HPDE6-E6E7 (cell line): Measurements from ENCODE around the gene CPM.

Experiments used
- DNase-seq: peaks from one replicate; pipeline ENCODE4 v3.0.0; 2011; ENCODE audit warnings: missing footprints; ENCODE audit errors: extremely low spot score

CPM gene

GRCh38 chr12:68878283-68878682 is 54.7 kb downstream of the CPM start:
- DNase-seq = no peak

- DNase-seq = no peak
Observed at GRCh38 chr12:68877583-68877982, 55.4 kb downstream of the CPM start.

- no peak for DNase-seq
Observed at GRCh38 chr12:68876461-68876860, 56.5 kb downstream of the CPM start.

- no peak for DNase-seq
Observed at GRCh38 chr12:68873316-68873715, 59.7 kb downstream of the CPM start.

- no peak for DNase-seq
Observed at GRCh38 chr12:68871921-68872320, 61.0 kb downstream of the CPM start.

- DNase-seq = no peak
Observed at GRCh38 chr12:68871396-68871795, 61.6 kb downstream of the CPM start.

- DNase-seq = no peak
Observed at GRCh38 chr12:68870443-68870842, 62.5 kb downstream of the CPM start.

GRCh38 chr12:68870011-68870410 is 63.0 kb downstream of the CPM start:
- no peak for DNase-seq

- DNase-seq = no peak
Observed at GRCh38 chr12:68868043-68868790, 64.8 kb downstream of the CPM start.

GRCh38 chr12:68867606-68868005 is 65.4 kb downstream of the CPM start:
- DNase-seq = no peak

GRCh38 chr12:68866950-68867349 is 66.0 kb downstream of the CPM start:
- DNase-seq = no peak

GRCh38 chr12:68865399-68866164 is 67.4 kb downstream of the CPM start:
- DNase-seq = no peak

- no peak for DNase-seq
Observed at GRCh38 chr12:68864604-68865003, 68.4 kb downstream of the CPM start.

- peak; percentile 16 for DNase-seq
Observed at GRCh38 chr12:68863886-68864454, 69.0 kb downstream of the CPM start.

GRCh38 chr12:68863109-68863770 is 69.7 kb downstream of the CPM start:
- DNase-seq = no peak

GRCh38 chr12:68861890-68862289 is 71.1 kb downstream of the CPM start:
- DNase-seq = no peak

- no peak for DNase-seq
Observed at GRCh38 chr12:68856510-68856909, 76.5 kb downstream of the CPM start.

- DNase-seq = no peak
Observed at GRCh38 chr12:68855771-68856170, 77.2 kb downstream of the CPM start.

- DNase-seq = no peak
Observed at GRCh38 chr12:68855111-68855510, 77.9 kb downstream of the CPM start.

- no peak for DNase-seq
Observed at GRCh38 chr12:68854554-68854953, 78.4 kb downstream of the CPM start.

- no peak for DNase-seq
Observed at GRCh38 chr12:68854078-68854468, 78.9 kb downstream of the CPM start.

GRCh38 chr12:68853396-68854077 is 79.4 kb downstream of the CPM start:
- DNase-seq = no peak
